Measurements from ENCODE around the gene VPS26C. TPM values are rescaled to one million over a fixed set of nuclear protein-coding genes. Genes with fewer than 3 reads are reported as not detected.

Gene VPS26C
- total and polyA plus RNA-seq, 2 of the 8 experiments (the other 6 are each of a cell fraction or from before 2014, with no cell fraction given), result 43.5 to 71.6 TPM

- DNase-seq (ENCODE audit: low read depth in 1 of 2, low spot score in 2 of 2) (peak in 1 of 2 experiments; percentile 33), FAIRE-seq (no peak)
- TF ChIP-seq JUND (IDR thresholded peaks at IDR 0.05; ENCODE audit: low read length) (no peak), BCL11A (IDR thresholded peaks at IDR 0.05; ENCODE audit: low read depth in 2 of 2, low read length in 2 of 2) (no peak)
- H3K56ac ChIP-seq (replicated peaks; ENCODE audit: insufficient read length, low read depth, low read length), result no peak overlapping the region
- no peak overlapping the region for H3K23ac ChIP-seq (ENCODE audit: insufficient read length)
- H2BK5ac ChIP-seq (ENCODE audit: low read depth, low read length), result no peak overlapping the region
- no peaks in the 10 kb centered on the region for H3K79me2 ChIP-seq (ENCODE audit: control insufficient read depth in 1 of 2, insufficient read depth in 2 of 2, low read length in 2 of 2)
- H3K23me2 ChIP-seq (ENCODE audit: low read depth, low read length), result no peaks in the 10 kb centered on the region
- no peak overlapping the region for H2BK20ac ChIP-seq (ENCODE audit: low read length)
- H3K79me1 ChIP-seq (ENCODE audit: low read depth, low read length), result no peaks in the 10 kb centered on the region
- H3K4me2 ChIP-seq (ENCODE audit: insufficient read depth in 1 of 2, low read depth in 2 of 2, low read length in 2 of 2), result no peak overlapping the region
- CTCF ChIA-PET (ENCODE audit: partially characterized antibody), result no interaction called here
- 95% methylated on average over 21 of the region's 21 CpGs; no CpG with 5 or more reads in 1 of the 2 experiments for WGBS, 2 experiments (ENCODE audit: extremely low coverage in 1 of 2, insufficient coverage in 1 of 2, insufficient read length in 1 of 2, insufficient replicate concordance in 2 of 2, low coverage in 1 of 2, low lambda C conversion rate in 2 of 2, missing lambda C conversion rate in 1 of 2)
- no peak overlapping the region for H4K91ac ChIP-seq (replicated peaks; ENCODE audit: insufficient read length, low read length)
- H3K18ac ChIP-seq (ENCODE audit: extremely low read depth, low read length), result no peak overlapping the region
- no peaks in the 10 kb centered on the region for H3K27me3 ChIP-seq (replicated peaks in 1 of 4; ENCODE audit: control insufficient read depth in 3 of 4, extremely low read depth in 1 of 4, insufficient read depth in 3 of 4, low read length in 3 of 4)
- POLR2A ChIA-PET (ENCODE audit: partially characterized antibody), result interaction anchor here (1.3 to 1.4 kb wide), 2 partner anchors 9 to 141 kb away, joined by 3 to 4 read pairs; no protein-coding TSS in a partner anchor
- no peak overlapping the region for H4K5ac ChIP-seq (ENCODE audit: insufficient read length, low read depth, low read length)
- no peak overlapping the region for H2BK15ac ChIP-seq (ENCODE audit: low read length)
- H3K9ac ChIP-seq (replicated peaks in 1 of 4; ENCODE audit: extremely low read depth in 1 of 4, low read depth in 3 of 4, low read length in 3 of 4), result no peak overlapping the region
- no peak overlapping the region for H2BK12ac ChIP-seq (ENCODE audit: low read depth, low read length)
- H3K4ac ChIP-seq (replicated peaks; ENCODE audit: insufficient read length, low read depth, low read length), result no peak overlapping the region
- H4K8ac ChIP-seq (ENCODE audit: extremely low read depth, insufficient read depth, low read length), result no peak overlapping the region
- H3K9me3 ChIP-seq (ENCODE audit: insufficient read depth in 2 of 2, low read depth in 1 of 2, low read length in 1 of 2), result no peaks in the 10 kb centered on the region; a peak in 1 of 4 replicates
- H2AFZ ChIP-seq (ENCODE audit: low read length), result no peak overlapping the region
- no peak overlapping the region for H2BK120ac ChIP-seq (replicated peaks; ENCODE audit: low read depth, low read length)
- no peak overlapping the region for H3K14ac ChIP-seq (ENCODE audit: insufficient read length)
- no peak overlapping the region for H3K4me3 ChIP-seq (ENCODE audit: extremely low read depth in 1 of 4, insufficient read depth in 2 of 4, low read depth in 3 of 4, low read length in 4 of 4)
- no peaks in the 10 kb centered on the region for H4K20me1 ChIP-seq (replicated peaks in 1 of 2; ENCODE audit: control insufficient read depth in 1 of 2, insufficient read depth in 2 of 2, low read length in 2 of 2)
- no peak overlapping the region for H3K27ac ChIP-seq (ENCODE audit: low read depth, low read length)
- H3K36me3 ChIP-seq (ENCODE audit: control insufficient read depth in 2 of 4, insufficient read depth in 4 of 4, low read length in 3 of 4), result peaks cover 18 to 61% (median 44%) of the 10 kb centered on the region in 4 experiments; a peak in 7 of 8 replicates
- no peak overlapping the region for H2AK5ac ChIP-seq (ENCODE audit: low read depth, low read length)
- no peaks in the 10 kb centered on the region for H3K4me1 ChIP-seq (replicated peaks in 1 of 4; ENCODE audit: control insufficient read depth in 3 of 4, insufficient read depth in 4 of 4, low read length in 3 of 4)
These were observed 42.0 kb downstream of the VPS26C start for GRCh38 chr21:37224861-37225839.
